Upper lobe of left lung (tissue), 6 donors: ENCODE data around the gene CASP14. TPM values are rescaled to one million over a fixed set of nuclear protein-coding genes. Genes with fewer than 3 reads are reported as not detected.

ENCODE experiments used
- ATAC-seq, 2 donors: fragments of 200-7000 bp; cut with Tn5 transposase; one replicate each; pipeline ENCODE4 v1.9.1; 2022; ENCODE audit warnings: mild to moderate bottlenecking in 2 of 2, moderate library complexity in 2 of 2; ENCODE audit not compliant: low FRiP score in 2 of 2
- DNase-seq, 2 donors: peaks; one replicate each; pipeline ENCODE4 v3.0.0-alpha.2; 2019 to 2020
- H3K27ac ChIP-seq, 4 donors: fragments of 200-600 bp; sonication (generic); one replicate each; pipeline ENCODE4 v1.5.1; 2016 to 2019
- H3K27me3 ChIP-seq, 4 donors: fragments of 200-600 bp; sonication (generic); one replicate each; pipeline ENCODE4 v1.5.1; 2017 to 2019
- H3K36me3 ChIP-seq, 4 donors: fragments of 200-600 bp; sonication (generic); one replicate each; pipeline ENCODE4 v1.5.1; 2016 to 2019
- H3K4me1 ChIP-seq, 4 donors: fragments of 200-600 bp; sonication (generic); one replicate each; pipeline ENCODE4 v1.5.1; 2018 to 2019
- H3K4me3 ChIP-seq, 4 donors: fragments of 200-600 bp; sonication (generic); one replicate each; pipeline ENCODE4 v1.5.1; 2017 to 2019; ENCODE audit warnings: mild to moderate bottlenecking in 2 of 4, moderate library complexity in 1 of 4
- H3K9me3 ChIP-seq, 4 donors: fragments of 200-600 bp; sonication (generic); one replicate each; pipeline ENCODE4 v1.5.1; 2018 to 2019
- EP300 ChIP-seq, 4 donors: sonication (generic); formaldehyde crosslinking; IDR thresholded peaks; one replicate each; pipeline ENCODE4 v1.5.1; 2017; ENCODE audit warnings: antibody characterized with exemption in 4 of 4, control low read depth in 2 of 4
- POLR2A ChIP-seq, 4 donors: fragments of 450-650 bp; IDR thresholded peaks; one replicate each; pipeline ENCODE4 v1.5.1; 2016 to 2017; ENCODE audit warnings: antibody characterized with exemption in 4 of 4, mild to moderate bottlenecking in 2 of 4
- POLR2AphosphoS5 ChIP-seq, 2 donors: sonication (generic); formaldehyde crosslinking; IDR thresholded peaks; one replicate each; pipeline ENCODE4 v1.5.1; 2017; ENCODE audit warnings: antibody characterized with exemption in 2 of 2
- WGBS, 2 donors: methylation state at CpG; one replicate each; pipeline ENCODE4 v1.1.5; 2017 to 2018; 5-methylcytosine and 5-hydroxymethylcytosine counted together
- total RNA-seq, 6 donors: library from RNA; depleted of rRNA in 4 of 6; stranded (reverse); fragments of >200 nt in 4 of 6; gene quantifications; one replicate each; pipeline versions ENCODE4 v1.1.0 to v1.2.1, GENCODE V29; 2016 to 2021
- TF ChIP-seq, protein P1 (sequence below), 6 experiments: fragments of 450-650 bp in 4 of 6; fragments of 200-600 bp in 2 of 6; sonication (generic) in 2 of 6; IDR thresholded peaks; one replicate each; pipeline ENCODE4 v1.5.1; 2016 to 2019; ENCODE audit warnings: antibody characterized with exemption in 6 of 6
- donor health status: DM: no; HTN: no; CAD: no; lungs with moderate emphysema.
- donor health status: DM: no; HTN: yes; CAD: no; lungs with severe emphysema.

The CASP14 gene
- total RNA-seq, 6 donors from 2014 or later = not detected

DNA sequence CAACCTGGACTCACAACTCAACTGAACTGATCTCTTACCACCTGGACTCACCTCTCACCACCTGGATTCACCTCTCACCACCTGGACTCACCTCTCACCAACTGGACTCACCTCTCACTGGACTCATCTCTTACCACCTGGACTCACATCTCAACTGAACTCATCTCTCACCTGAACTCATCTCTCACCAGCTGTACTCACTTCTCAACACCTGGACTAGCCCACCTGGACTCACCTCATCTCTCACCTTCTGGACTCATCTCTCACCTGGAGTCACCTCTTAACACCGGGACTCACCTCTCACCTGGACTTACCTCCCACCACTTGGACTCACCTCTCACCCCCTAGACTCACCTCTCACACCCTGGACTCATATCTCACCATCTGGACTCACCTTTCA, 7.3 kb upstream of the CASP14 start:
- Histone ChIP-seq H3K4me1 (no peaks in the 10 kb centered on the region), H3K27ac (no peak overlapping the region), H3K9me3 (no peaks in the 10 kb centered on the region), H3K27me3 (no peaks in the 10 kb centered on the region), H3K4me3 (no peak overlapping the region), H3K36me3 (no peaks in the 10 kb centered on the region)
- 65 to 68% methylated on average over 1 of the region's 1 CpG for WGBS, 2 donors
- TF ChIP-seq POLR2AphosphoS5 (IDR thresholded peaks at IDR 0.05) (no peak), POLR2A (IDR thresholded peaks at IDR 0.05) (no peak), EP300 (IDR thresholded peaks at IDR 0.05) (no peak)
- TF ChIP-seq, protein P1, sequence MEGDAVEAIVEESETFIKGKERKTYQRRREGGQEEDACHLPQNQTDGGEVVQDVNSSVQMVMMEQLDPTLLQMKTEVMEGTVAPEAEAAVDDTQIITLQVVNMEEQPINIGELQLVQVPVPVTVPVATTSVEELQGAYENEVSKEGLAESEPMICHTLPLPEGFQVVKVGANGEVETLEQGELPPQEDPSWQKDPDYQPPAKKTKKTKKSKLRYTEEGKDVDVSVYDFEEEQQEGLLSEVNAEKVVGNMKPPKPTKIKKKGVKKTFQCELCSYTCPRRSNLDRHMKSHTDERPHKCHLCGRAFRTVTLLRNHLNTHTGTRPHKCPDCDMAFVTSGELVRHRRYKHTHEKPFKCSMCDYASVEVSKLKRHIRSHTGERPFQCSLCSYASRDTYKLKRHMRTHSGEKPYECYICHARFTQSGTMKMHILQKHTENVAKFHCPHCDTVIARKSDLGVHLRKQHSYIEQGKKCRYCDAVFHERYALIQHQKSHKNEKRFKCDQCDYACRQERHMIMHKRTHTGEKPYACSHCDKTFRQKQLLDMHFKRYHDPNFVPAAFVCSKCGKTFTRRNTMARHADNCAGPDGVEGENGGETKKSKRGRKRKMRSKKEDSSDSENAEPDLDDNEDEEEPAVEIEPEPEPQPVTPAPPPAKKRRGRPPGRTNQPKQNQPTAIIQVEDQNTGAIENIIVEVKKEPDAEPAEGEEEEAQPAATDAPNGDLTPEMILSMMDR (IDR thresholded peaks at IDR 0.05) = no peak
- DNase-seq = no peak
- no peak for ATAC-seq

DNA sequence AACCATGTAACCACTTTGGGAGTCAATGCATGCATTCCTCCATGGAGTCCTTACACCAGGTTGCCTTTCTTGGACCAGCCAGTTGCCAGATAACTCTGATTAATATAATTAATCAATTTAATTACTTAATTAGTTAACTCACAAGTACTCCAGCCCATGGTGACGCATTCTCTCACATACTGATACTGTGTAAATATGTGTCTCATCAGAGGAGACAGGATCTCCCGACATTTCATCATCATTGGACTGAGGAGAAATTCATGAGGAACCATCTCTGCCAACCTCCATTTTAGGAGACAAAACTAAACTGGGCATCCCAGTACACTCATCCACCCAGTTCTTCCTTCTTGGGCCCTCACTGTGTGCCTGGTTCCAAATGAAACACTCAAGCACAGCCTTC, 6.5 kb upstream of the CASP14 start:
- H3K36me3 ChIP-seq = no peaks in the 10 kb centered on the region
- TF ChIP-seq POLR2AphosphoS5 (IDR thresholded peaks at IDR 0.05) (no peak), POLR2A (IDR thresholded peaks at IDR 0.05) (no peak), EP300 (IDR thresholded peaks at IDR 0.05) (no peak)
- TF ChIP-seq, protein P1 (IDR thresholded peaks at IDR 0.05) = no peak
- H3K27ac ChIP-seq = no peak overlapping the region
- no peak overlapping the region for H3K4me3 ChIP-seq
- no peaks in the 10 kb centered on the region for H3K4me1 ChIP-seq
- H3K27me3 ChIP-seq = no peaks in the 10 kb centered on the region
- ATAC-seq (no peak), DNase-seq (no peak)
- H3K9me3 ChIP-seq = no peaks in the 10 kb centered on the region
- 90 to 97% methylated on average over 2 of the region's 2 CpGs for WGBS, 2 donors

DNA sequence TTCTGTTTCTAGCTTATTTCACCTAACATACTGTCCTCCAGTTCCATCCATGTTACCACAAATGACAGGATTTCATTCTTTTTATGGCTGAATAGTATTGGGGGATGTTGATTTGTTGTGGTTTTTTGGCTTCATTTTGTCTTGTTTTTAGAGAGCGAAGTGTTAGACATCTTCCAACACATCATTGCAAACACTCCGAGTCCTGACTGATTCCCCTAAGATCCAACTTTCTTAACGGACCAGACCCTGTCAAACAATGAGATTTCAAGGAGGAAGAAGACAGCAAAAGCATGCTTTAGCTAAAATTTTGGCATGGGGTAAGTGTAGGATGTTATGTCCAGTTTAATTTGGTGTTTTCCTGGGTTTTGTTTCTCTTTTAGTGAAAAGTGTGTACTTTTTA, 3.8 kb upstream of the CASP14 start:
- Histone ChIP-seq H3K9me3 (no peaks in the 10 kb centered on the region), H3K27ac (no peak overlapping the region), H3K4me1 (no peaks in the 10 kb centered on the region), H3K4me3 (no peak overlapping the region), H3K27me3 (no peaks in the 10 kb centered on the region), H3K36me3 (no peaks in the 10 kb centered on the region)
- no peak for ATAC-seq
- TF ChIP-seq, protein P1 (IDR thresholded peaks at IDR 0.05) = no peak
- TF ChIP-seq POLR2AphosphoS5 (IDR thresholded peaks at IDR 0.05) = no peak
- TF ChIP-seq POLR2A (IDR thresholded peaks at IDR 0.05) = no peak
- TF ChIP-seq EP300 (IDR thresholded peaks at IDR 0.05) = no peak
- WGBS, 2 donors = 72 to 96% methylated on average over 3 of the region's 3 CpGs
- DNase-seq = no peak

DNA sequence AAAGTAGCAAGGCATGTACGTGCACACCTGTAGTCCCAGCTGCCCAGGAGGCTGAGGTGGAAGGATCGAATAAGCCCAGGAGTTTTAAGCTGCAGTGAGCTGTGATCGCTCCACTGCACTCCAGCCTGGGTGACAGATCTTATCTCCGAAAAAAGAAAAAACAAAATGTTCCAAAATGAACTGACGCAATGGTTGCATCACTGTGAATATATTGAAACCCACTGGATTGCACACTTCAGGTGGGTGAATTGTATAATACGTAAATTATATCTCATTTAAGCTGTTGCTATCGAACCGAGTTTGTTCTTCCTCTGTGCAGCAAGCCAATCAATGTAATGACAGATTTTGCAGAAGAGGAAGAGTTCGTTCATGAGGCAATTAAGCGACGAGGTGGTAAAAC, 1.6 kb upstream of the CASP14 start:
- no peak for ATAC-seq
- Histone ChIP-seq H3K9me3 (no peaks in the 10 kb centered on the region), H3K4me1 (no peaks in the 10 kb centered on the region), H3K27me3 (no peaks in the 10 kb centered on the region), H3K27ac (no peak overlapping the region), H3K4me3 (no peak overlapping the region), H3K36me3 (no peaks in the 10 kb centered on the region)
- TF ChIP-seq, protein P1 (IDR thresholded peaks at IDR 0.05) = no peak
- no peak for TF ChIP-seq POLR2AphosphoS5 (IDR thresholded peaks at IDR 0.05)
- TF ChIP-seq POLR2A (IDR thresholded peaks at IDR 0.05) = no peak
- no peak for TF ChIP-seq EP300 (IDR thresholded peaks at IDR 0.05)
- 63 to 85% methylated on average over 11 of the region's 11 CpGs for WGBS, 2 donors
- DNase-seq = no peak

DNA sequence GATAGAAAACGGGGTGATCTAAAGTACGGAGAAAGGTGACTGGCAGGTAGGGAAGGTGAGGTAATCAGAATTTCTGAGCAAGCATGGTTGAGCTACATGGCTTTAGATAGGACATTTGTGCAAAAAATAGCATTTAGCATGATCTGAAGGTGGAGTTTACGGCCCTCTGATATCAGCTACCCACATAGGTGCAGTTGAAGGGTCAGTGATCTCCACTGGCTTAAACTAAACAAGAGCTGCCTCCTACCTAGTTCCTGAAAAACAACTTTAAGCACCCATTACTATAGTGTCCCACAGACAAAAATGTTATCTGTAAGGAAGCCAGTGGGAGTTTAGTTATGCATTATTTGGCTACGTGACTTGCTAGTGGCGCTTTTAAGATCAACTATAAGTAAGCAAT, 1.2 kb upstream of the CASP14 start:
- ATAC-seq (no peak), DNase-seq (no peak)
- H3K27ac ChIP-seq = no peak overlapping the region
- no peaks in the 10 kb centered on the region for H3K9me3 ChIP-seq
- TF ChIP-seq POLR2AphosphoS5 (IDR thresholded peaks at IDR 0.05) (no peak), EP300 (IDR thresholded peaks at IDR 0.05) (no peak), POLR2A (IDR thresholded peaks at IDR 0.05) (no peak)
- TF ChIP-seq, protein P1 (IDR thresholded peaks at IDR 0.05) = no peak
- H3K36me3 ChIP-seq = no peaks in the 10 kb centered on the region
- no peak overlapping the region for H3K4me3 ChIP-seq
- H3K4me1 ChIP-seq = no peaks in the 10 kb centered on the region
- H3K27me3 ChIP-seq = no peaks in the 10 kb centered on the region
- 77 to 78% methylated on average over 5 of the region's 5 CpGs for WGBS, 2 donors
